ENCODE measurements around the gene NR1D2.
"Not testable (repeated sequence)": the region's sequence is repeated elsewhere in the genome, so short reads cannot be mapped to it uniquely, and the experiment has no call there.

The NR1D2 gene

DNA sequence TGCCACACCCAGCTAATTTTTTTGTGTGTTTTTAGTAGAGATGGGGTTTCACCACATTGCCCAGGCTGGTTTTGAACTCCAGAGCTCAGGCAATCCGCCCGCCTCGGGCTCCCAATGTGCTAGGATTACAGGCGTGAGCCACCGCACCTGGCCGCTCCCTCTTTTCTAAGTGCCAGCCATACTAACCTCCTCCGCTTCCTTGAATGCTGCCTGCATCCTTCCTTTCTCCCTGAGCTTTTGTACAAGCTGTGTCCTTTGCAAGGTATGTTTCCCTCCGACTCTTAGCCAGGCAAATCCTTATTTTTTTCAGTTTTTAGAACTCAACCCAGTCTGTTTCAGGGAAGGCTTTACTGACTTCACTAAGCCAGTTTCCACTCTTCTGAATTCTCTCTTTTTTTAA lies 60.6 kb downstream of the NR1D2 start:
- DNase-seq (ENCODE audit: low spot score), result no peak

DNA sequence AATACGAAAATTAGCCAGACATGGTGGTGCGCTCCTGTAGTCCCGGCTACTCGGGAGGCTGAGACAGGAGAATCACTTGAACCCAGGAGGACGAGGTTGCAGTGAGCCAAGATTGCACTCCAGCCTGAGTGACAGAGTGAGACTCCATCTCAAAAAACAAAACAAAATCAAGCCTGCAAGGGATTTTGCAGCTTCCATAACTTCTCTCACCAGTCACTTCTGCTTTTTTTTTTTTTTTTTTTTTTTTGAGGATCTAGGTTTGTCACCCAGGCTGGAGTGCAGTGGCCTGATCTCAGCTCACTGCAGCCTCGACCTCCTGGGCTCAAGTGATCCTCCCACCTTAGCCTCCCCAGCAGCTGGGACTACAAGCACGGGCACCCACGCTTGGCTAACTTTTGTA lies 65.7 kb downstream of the NR1D2 start:
- DNase-seq (ENCODE audit: low spot score), result not testable (repeated sequence)

DNA sequence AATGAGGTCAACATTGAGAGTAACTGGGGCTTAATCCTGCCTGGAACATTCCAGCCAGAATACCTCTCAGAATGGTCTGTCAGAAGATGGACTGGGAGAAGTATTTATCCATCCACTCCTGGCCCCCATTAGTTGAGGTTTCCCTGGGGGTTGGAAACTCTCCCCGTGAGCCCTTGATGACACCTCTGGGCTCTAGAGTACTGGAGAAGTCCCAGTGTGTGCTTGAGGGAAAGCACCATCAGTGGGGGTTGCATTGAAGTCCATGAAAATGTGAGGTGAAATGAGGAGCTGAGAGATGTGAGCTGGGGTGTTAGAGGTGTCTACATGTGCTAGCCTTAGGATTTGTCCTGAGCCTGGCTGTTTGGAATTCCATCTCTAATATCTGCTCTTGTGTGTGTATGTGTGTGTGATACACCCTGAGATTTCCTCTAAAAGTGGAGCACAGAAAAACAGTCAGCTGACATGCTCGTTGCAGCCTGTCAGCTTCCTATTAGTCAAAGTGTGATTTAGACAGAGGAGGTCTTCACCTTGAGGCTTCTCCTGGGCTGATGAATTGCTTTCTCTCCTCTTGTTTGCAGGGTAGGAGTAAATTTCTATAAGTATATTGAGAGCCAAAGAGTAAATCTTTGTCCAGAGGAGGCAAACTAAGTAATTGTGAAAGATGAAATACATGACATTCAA lies 67.6 kb downstream of the NR1D2 start:
- no peak for DNase-seq (ENCODE audit: low spot score)

DNA sequence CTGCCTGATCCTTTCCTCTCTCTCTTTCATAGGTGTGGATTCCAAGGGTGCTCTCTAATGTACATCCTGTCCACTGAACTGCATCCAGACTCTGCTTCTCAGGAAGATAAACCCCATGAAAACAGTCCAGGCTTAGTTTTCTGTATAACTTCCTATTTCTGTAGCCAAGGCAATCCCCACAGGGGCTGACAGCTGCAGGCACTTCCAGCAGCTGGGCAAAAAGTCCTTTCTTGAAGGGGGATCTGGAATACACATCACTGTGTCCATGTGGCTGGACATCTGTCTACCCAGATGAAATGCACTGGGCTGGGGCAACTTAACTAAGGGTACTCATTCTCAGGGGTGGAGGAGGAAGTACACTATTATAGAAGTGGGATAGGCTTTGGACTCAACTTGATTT lies 72.2 kb downstream of the NR1D2 start:
- no peak for DNase-seq (ENCODE audit: low spot score)

DNA sequence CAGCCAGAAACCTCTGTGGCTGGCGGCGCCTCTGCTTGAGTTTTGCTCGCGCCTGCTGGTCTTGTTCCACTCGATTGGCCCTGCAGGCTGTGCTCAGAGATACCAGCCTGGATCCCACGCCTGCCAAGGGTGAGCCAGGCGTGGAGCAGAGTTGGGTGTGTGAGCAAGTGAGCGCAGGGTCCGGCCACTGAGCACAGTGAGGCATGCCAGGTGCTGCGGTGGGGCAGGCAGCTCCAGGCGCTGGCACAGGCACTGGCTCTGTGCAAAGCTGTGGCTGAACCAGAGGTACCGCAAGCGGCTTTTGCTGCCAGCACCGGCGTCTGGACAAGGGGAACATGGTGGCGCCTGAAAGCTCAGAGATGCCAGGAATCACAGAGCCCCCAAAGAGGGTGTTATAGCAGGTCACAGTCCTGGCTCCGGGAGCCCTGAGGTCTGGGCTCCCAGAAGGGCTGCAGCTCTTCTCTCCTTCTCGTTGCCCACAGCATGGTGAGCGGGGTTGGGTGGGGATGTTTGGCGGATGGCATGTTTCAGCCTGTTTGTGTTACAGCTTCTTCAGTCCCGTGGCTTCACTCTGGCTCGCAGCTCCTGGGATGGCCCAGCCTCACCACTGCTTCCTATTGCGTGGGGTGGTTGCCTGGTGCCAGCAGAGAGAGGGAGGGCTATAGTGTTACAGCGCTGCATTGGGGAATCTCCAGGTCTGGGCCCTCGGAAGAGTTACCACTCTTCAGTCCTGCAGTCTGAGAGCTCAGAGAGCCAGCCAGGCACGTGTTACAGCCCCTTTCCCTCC lies 73.9 kb downstream of the NR1D2 start:
- DNase-seq (ENCODE audit: low spot score), result no peak

DNA sequence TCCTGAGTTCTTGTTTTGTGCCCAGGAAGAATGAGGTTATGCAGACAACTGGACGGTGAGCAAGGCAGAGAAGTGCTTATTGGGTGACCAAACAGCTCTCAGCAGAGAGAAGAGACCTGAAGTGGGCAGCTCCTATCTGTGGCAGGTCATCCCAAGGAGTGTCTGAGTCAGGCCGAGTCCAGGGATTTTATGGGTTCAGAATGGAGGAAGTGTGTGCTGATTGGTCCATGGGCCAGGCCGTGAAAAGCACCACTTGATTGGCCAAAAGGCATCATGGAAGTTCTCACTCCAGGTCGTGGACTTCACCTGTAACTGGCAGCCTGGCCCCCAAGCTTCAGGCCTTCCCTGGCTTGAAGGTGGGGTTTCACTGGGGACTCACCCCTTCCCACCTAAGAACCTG lies 74.5 kb downstream of the NR1D2 start:
- no peak for DNase-seq (ENCODE audit: low spot score)

DNA sequence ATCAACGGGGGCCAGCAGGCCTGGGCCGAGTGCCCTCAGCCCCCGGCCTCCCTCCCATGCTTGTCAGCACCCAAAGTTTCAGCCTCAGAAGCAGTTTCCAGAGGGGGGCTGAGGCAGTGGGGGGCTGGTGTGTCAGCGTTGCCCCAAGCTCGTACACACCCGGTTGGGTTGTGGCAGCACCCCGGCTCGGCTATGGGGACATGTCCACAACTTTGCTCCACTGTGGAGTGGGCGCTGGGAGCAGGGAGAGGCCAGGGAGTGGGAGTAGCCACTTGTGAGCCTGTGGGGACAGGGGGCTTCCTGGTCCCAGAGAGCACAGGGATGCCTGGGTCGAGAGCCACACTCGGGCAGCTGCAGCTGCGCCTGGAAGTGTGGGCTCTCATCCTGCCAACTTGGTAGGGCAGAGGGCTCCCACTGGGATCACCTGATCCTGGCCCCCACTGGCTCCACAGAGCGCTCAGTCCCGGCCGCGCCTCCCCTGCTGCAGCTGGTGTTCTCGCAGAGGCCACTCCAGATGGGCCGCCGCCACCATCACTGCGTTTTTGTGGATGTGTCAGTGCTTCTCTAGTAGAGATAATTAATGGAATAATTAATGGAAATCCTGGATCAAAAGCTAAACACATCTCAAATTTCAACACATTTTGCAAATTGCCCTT lies 75.1 kb downstream of the NR1D2 start:
- DNase-seq (ENCODE audit: low spot score), result no peak

DNA sequence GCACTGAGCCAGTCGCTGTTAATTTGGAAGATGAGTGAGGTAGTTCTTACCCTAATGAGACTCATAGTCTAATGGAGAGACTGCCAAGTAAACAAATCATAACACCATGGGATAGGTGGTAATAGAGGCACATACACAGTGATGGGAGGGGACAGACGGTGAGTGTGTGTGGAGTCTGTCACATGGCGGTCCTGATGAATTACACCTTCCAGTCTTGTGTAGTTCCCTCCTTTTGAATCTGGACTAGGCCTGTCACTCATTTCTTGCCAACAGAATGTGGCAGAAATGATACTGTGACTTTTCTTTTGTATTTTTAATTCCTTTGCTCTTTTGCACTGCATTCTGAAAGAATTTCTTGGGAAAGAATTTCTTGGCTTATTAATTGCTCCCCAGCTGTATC lies 78.1 kb downstream of the NR1D2 start:
- no peak for DNase-seq (ENCODE audit: low spot score)

DNA sequence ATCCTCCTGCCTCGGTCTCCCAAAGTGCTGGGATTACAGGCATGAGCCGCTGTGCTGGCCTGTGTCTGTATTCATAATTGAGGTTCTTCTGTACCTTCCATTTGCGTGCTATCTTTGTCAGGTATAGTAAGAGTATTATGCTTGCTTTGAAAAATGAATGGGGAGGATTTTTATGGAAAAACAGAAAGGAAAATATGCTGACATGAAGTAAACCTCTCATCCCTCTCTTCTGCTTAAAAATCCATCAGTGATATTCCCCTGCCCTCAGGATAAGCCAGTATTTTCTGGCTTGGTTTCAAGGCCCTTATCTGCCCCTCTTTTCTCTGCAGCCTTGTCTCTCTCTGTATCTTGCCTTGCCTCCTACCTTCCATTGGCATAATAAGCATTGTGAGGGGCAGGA lies 80.7 kb downstream of the NR1D2 start:
- DNase-seq (ENCODE audit: low spot score), result no peak

DNA sequence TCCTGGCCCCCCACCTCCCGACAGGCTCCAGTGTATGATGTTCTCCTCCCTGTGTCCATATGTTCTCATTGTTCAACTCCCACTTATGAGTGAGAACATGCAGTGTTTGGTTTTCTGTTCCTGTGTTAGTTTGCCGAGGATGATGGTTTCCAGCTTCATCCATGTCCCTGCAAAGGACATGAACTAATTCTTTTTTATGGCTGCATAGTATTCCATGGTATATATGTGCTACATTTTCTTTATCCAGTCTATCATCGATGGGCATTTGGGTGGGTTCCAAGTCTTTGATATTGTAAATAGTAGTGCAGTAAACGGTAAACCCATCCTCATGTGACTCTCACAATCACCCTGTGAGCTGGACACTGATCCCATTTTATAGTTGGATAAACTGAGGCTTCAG lies 81.6 kb downstream of the NR1D2 start:
- DNase-seq (ENCODE audit: low spot score), result not testable (repeated sequence)

DNA sequence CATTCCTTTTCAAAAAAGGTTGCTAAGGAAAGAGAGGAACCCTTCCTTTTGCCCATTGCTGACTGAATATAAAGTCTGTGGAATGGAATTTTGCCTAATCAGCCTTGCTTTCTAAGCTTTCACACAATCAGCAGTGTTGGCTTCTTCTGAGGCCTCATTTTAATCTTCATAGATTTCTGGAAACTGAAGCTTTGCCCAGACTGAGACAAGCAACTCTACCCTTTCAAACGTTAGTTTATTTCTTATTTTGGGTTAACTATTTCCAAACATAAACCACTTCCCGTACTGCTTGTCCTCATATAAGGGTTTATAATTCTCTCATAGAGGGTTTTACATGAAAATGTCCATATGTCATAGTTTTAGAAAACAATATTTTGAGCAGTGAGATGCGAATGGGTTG lies 82.9 kb downstream of the NR1D2 start:
- DNase-seq (ENCODE audit: low spot score), result no peak

Measured in pons (tissue), 1 donor.